GM12873 (cell line): ENCODE results near the gene PPIA.

Experiments used
- TF ChIP-seq, protein P1 (sequence below): IDR thresholded peaks from 2 replicates; pipeline ENCODE4 v1.5.1; 2012; ENCODE audit warnings: low read depth, mild to moderate bottlenecking, moderate library complexity, low read length, control low read depth; ENCODE audit not compliant: insufficient read depth; ENCODE audit errors: missing control alignments

PPIA gene

DNA sequence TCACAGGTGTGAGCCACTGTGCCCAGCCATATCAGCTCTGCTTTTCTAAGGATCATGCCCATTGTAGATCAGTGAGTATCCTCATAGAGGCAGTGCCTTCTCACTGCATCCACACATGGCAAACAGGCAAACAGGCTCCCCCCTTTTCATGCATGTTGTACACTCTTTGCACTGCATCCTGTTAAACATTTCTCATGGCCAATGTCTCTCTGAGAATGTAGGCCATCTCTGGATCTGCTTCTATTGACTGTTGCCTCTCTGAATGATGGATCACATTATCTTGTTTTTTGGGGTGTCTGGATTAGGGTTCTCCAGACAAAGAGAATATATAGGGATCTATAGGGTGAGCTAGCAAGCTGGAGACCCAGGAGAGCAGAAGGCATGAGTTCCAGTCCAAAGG is 13.1 kb upstream of the PPIA start:
- TF ChIP-seq, protein P1, sequence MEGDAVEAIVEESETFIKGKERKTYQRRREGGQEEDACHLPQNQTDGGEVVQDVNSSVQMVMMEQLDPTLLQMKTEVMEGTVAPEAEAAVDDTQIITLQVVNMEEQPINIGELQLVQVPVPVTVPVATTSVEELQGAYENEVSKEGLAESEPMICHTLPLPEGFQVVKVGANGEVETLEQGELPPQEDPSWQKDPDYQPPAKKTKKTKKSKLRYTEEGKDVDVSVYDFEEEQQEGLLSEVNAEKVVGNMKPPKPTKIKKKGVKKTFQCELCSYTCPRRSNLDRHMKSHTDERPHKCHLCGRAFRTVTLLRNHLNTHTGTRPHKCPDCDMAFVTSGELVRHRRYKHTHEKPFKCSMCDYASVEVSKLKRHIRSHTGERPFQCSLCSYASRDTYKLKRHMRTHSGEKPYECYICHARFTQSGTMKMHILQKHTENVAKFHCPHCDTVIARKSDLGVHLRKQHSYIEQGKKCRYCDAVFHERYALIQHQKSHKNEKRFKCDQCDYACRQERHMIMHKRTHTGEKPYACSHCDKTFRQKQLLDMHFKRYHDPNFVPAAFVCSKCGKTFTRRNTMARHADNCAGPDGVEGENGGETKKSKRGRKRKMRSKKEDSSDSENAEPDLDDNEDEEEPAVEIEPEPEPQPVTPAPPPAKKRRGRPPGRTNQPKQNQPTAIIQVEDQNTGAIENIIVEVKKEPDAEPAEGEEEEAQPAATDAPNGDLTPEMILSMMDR = no peak

GRCh38 chr7:44784364-44784763 is 12.1 kb upstream of the PPIA start:
- TF ChIP-seq, protein P1 = no peak

DNA sequence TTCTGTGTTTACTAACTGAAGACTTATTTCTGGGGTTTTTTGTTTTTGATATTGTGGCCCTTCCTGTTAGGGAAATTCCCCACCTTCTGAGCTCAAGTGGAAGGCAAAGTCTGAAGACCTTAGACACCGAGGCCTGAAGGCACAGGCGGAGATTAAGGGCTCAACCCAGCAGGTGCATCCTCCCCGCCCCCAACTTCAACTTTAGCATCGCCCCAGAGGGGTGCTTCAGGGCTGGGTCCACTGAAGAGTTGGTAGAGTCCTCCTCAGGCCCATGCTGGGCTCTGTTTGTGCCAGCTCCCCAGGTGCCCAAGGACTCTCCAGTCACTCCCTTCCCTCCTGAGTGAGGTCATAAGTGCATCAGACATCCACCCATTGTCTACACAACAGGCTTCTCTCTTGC is 9.4 kb upstream of the PPIA start:
- TF ChIP-seq, protein P1 = no peak

DNA sequence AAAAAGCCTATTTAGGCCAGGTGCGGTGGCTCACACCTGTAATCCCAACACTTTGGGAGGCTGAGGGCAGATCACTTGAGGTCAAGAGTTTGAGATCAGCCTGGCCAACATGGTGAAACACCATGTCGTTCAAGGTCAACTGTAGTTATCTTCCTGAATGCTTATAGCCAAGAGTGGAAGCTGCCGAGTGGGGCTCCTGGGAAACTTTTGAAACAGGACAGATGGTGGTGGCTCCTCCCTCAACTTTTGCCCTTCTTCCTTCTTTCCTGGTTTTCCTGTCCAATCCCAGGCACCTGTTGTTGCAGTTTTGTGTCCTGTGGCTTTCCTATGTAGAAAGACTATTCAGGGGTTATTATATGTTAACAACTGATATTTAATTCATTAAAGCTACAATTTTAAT is 8.7 kb upstream of the PPIA start:
- TF ChIP-seq, protein P1 = no peak

GRCh38 chr7:44789990-44790389 is 6.5 kb upstream of the PPIA start:
- TF ChIP-seq, protein P1 = no peak

GRCh38 chr7:44791278-44792219 is 4.9 kb upstream of the PPIA start:
- TF ChIP-seq, protein P1 = no peak

- TF ChIP-seq, protein P1 = no peak
Observed at GRCh38 chr7:44793919-44794318, 2.6 kb upstream of the PPIA start.
